GM23338 (cell line): ENCODE data around the gene CCDC71L. TPM values are rescaled to one million over a fixed set of nuclear protein-coding genes. Genes with fewer than 3 reads are reported as not detected.

ENCODE experiments used
- ATAC-seq: fragments of 200-7000 bp; cut with Tn5 transposase; 3 replicates; pipeline ENCODE4 v1.9.1; 2020
- DNase-seq: peaks from one replicate; pipeline ENCODE4 v3.0.0-alpha.2; 2015; ENCODE audit warnings: low spot score
- H2AFZ ChIP-seq: fragments of 200-600 bp; sonication (generic); 2 replicates; pipeline ENCODE4 v1.8.0; 2016; ENCODE audit warnings: antibody characterized with exemption, mild to moderate bottlenecking, moderate library complexity
- H3F3A ChIP-seq: fragments of 200-600 bp; sonication (generic); replicated peaks from 2 replicates; pipeline ENCODE4 v1.8.0; 2017; ENCODE audit warnings: antibody characterized with exemption, mixed run types, low read depth
- H3K27ac ChIP-seq: fragments of 200-600 bp; sonication (generic); 2 replicates; pipeline ENCODE4 v1.6.1; 2016; ENCODE audit warnings: low read depth
- H3K27me3 ChIP-seq: fragments of 200-600 bp; sonication (generic); 2 replicates; pipeline ENCODE4 v1.8.0; 2016; ENCODE audit warnings: mild to moderate bottlenecking, mixed run types, moderate library complexity; ENCODE audit not compliant: insufficient read depth
- H3K36me3 ChIP-seq: fragments of 200-600 bp; sonication (generic); 2 replicates; pipeline ENCODE4 v1.8.0; 2016; ENCODE audit warnings: mild to moderate bottlenecking; ENCODE audit not compliant: insufficient read depth
- H3K4me1 ChIP-seq: fragments of 200-600 bp; sonication (generic); 2 replicates; pipeline ENCODE4 v1.8.0; 2016; ENCODE audit warnings: mild to moderate bottlenecking, moderate library complexity; ENCODE audit not compliant: insufficient read depth
- H3K4me2 ChIP-seq: fragments of 200-600 bp; sonication (generic); 2 replicates; pipeline ENCODE4 v1.7.1; 2017; ENCODE audit warnings: mixed run types
- H3K4me3 ChIP-seq: fragments of 200-600 bp; sonication (generic); 2 replicates; pipeline ENCODE4 v1.6.1; 2016; ENCODE audit warnings: mixed run types
- H3K79me2 ChIP-seq: fragments of 200-600 bp; sonication (generic); replicated peaks from 2 replicates; pipeline ENCODE4 v1.8.0; 2017; ENCODE audit warnings: mild to moderate bottlenecking; ENCODE audit not compliant: insufficient read depth
- H3K9me2 ChIP-seq: fragments of 200-600 bp; sonication (generic); 2 replicates; pipeline ENCODE4 v1.8.0; 2017; ENCODE audit not compliant: insufficient read depth
- H4K20me1 ChIP-seq: fragments of 200-600 bp; sonication (generic); replicated peaks from 2 replicates; pipeline ENCODE4 v1.8.0; 2017; ENCODE audit warnings: mild to moderate bottlenecking; ENCODE audit not compliant: insufficient read depth
- H3K27ac Mint-ChIP-seq: 2 replicates; pipeline ENCODE4 v1.8.0; 2020; ENCODE audit warnings: inconsistent platforms, mild to moderate bottlenecking, moderate library complexity, mixed read lengths
- H3K27me3 Mint-ChIP-seq: 3 replicates; pipeline ENCODE4 v1.8.0; 2022; ENCODE audit warnings: low read depth, mild to moderate bottlenecking, moderate library complexity, mixed read lengths, inconsistent platforms; ENCODE audit not compliant: insufficient read depth, poor library complexity
- H3K36me3 Mint-ChIP-seq: 3 replicates; pipeline ENCODE4 v1.8.0; 2021; ENCODE audit warnings: low read depth, mild to moderate bottlenecking, inconsistent platforms, moderate library complexity, mixed read lengths
- H3K4me1 Mint-ChIP-seq: 3 replicates; pipeline ENCODE4 v1.8.0; 2020; ENCODE audit warnings: mild to moderate bottlenecking, inconsistent platforms, mixed read lengths
- H3K4me3 Mint-ChIP-seq: 3 replicates; pipeline ENCODE4 v1.8.0; 2021; ENCODE audit warnings: moderate library complexity, mild to moderate bottlenecking, inconsistent platforms, mixed read lengths
- H3K9me3 Mint-ChIP-seq: 3 replicates; pipeline ENCODE4 v1.8.0; 2020; ENCODE audit warnings: moderate library complexity, mild to moderate bottlenecking, inconsistent platforms, mixed read lengths
- CREB1 ChIP-seq: fragments of 250-450 bp; sonication (Bioruptor Pico); IDR thresholded peaks from 2 replicates; pipeline ENCODE4 v1.5.0; 2020; ENCODE audit warnings: low read depth, mild to moderate bottlenecking, moderate library complexity
- ETS1 ChIP-seq: IDR thresholded peaks from 2 replicates; pipeline ENCODE4 v1.6.1; 2016; ENCODE audit warnings: antibody characterized with exemption
- EZH2 ChIP-seq: fragments of 200-600 bp; sonication (generic); IDR thresholded peaks from one replicate; pipeline ENCODE4 v1.8.0; 2017; ENCODE audit warnings: antibody characterized with exemption, mild to moderate bottlenecking, low read depth; ENCODE audit not compliant: unreplicated experiment
- EZH2phosphoT487 ChIP-seq: fragments of 200-600 bp; sonication (generic); IDR thresholded peaks from one replicate; pipeline ENCODE4 v1.8.1; 2018; ENCODE audit warnings: antibody characterized with exemption; ENCODE audit not compliant: unreplicated experiment
- JUNB ChIP-seq: IDR thresholded peaks from one replicate; pipeline ENCODE4 v1.6.1; 2016; ENCODE audit warnings: antibody characterized with exemption; ENCODE audit not compliant: unreplicated experiment
- NANOG ChIP-seq: IDR thresholded peaks from 2 replicates; pipeline ENCODE4 v1.6.1; 2016; ENCODE audit warnings: antibody characterized with exemption, borderline replicate concordance
- POLR2AphosphoS5 ChIP-seq: IDR thresholded peaks from 2 replicates; pipeline ENCODE4 v1.6.1; 2016; ENCODE audit warnings: antibody characterized with exemption, low read depth
- ZNF114 ChIP-seq: fragments of 250-450 bp; sonication (Bioruptor Pico); IDR thresholded peaks from 2 replicates; pipeline ENCODE4 v1.5.0; 2020; ENCODE audit warnings: mild to moderate bottlenecking, moderate library complexity
- ZNF331 ChIP-seq: fragments of 250-450 bp; sonication (Bioruptor Pico); IDR thresholded peaks from 2 replicates; pipeline ENCODE4 v1.5.0; 2020; ENCODE audit warnings: low read depth, mild to moderate bottlenecking, moderate library complexity
- polyA plus RNA-seq: library from polyadenylated mRNA; unstranded; fragments of >200 nt; fragmentation: Nextera tagmentation; extraction: Ambion mirVana; gene quantifications from 2 replicates; pipeline ENCODE4 v1.2.1, GENCODE V29; 2016
- total RNA-seq: library from RNA; depleted of rRNA; stranded (reverse); fragments of >200 nt; shearing (Covaris generic); gene quantifications from 2 replicates; pipeline ENCODE4 v1.2.3, GENCODE V29; 2014
- TF ChIP-seq, protein P1 (sequence below): fragments of 250-450 bp; sonication (Bioruptor Pico); IDR thresholded peaks from 2 replicates; pipeline ENCODE4 v1.5.0; 2020; ENCODE audit warnings: mild to moderate bottlenecking, moderate library complexity

The CCDC71L gene
- total and polyA plus RNA-seq, 2 experiments from 2014 or later = 8.4 to 32.3 TPM

- Mint-ChIP-seq H3K9me3 (peaks cover 16% of the 10 kb centered on the region), H3K36me3 (0 out of 3 replicates have a peak, but pooled peaks cover 3% of the 10 kb centered on the region), H3K27ac (no peak overlapping the region), H3K4me3 (no peak overlapping the region), H3K4me1 (no peaks in the 10 kb centered on the region), H3K27me3 (no peaks in the 10 kb centered on the region)
- H3K4me1 ChIP-seq = no peaks in the 10 kb centered on the region
- H2AFZ ChIP-seq = no peak overlapping the region
- H3K4me2 ChIP-seq = no peak overlapping the region
- no peaks in the 10 kb centered on the region for H4K20me1 ChIP-seq
- no peak for DNase-seq
- H3K9me2 ChIP-seq = no peaks in the 10 kb centered on the region
- no peak overlapping the region for H3K4me3 ChIP-seq
- no peaks in the 10 kb centered on the region for H3F3A ChIP-seq
- TF ChIP-seq ETS1 (no peak), JUNB (no peak), EZH2phosphoT487 (no peak)
- no peaks in the 10 kb centered on the region for H3K79me2 ChIP-seq
- no peaks in the 10 kb centered on the region for H3K27me3 ChIP-seq
- no peaks in the 10 kb centered on the region for H3K36me3 ChIP-seq
- H3K27ac ChIP-seq = no peak overlapping the region
- ATAC-seq = no peak
Observed at GRCh38 chr7:106693677-106694353, 32.9 kb upstream of the CCDC71L start.

GRCh38 chr7:106692450-106693051 is 31.6 kb upstream of the CCDC71L start:
- Mint-ChIP-seq H3K27me3 (no peaks in the 10 kb centered on the region), H3K4me3 (no peak overlapping the region), H3K36me3 (0 out of 3 replicates have a peak, but pooled peaks cover 3% of the 10 kb centered on the region), H3K27ac (no peak overlapping the region), H3K4me1 (no peaks in the 10 kb centered on the region; the same call in 2 of the 3 replicates), H3K9me3 (peaks cover 19% of the 10 kb centered on the region)
- H2AFZ ChIP-seq = no peak overlapping the region
- H3K27ac ChIP-seq = no peak overlapping the region
- no peaks in the 10 kb centered on the region for H3K79me2 ChIP-seq
- no peaks in the 10 kb centered on the region for H3K27me3 ChIP-seq
- no peaks in the 10 kb centered on the region for H4K20me1 ChIP-seq
- no peak for ATAC-seq
- H3F3A ChIP-seq = no peaks in the 10 kb centered on the region
- H3K36me3 ChIP-seq = no peaks in the 10 kb centered on the region
- no peak for DNase-seq
- no peak overlapping the region for H3K4me3 ChIP-seq
- H3K9me2 ChIP-seq = no peaks in the 10 kb centered on the region
- no peak overlapping the region for H3K4me2 ChIP-seq
- H3K4me1 ChIP-seq = no peaks in the 10 kb centered on the region
- TF ChIP-seq POLR2AphosphoS5 (no peak), EZH2 (no peak), NANOG (no peak), CREB1 (CRISPR knock-in tag) (no peak), ZNF331 (CRISPR knock-in tag) (no peak), ZNF114 (CRISPR knock-in tag) (no peak), EZH2phosphoT487 (no peak), JUNB (no peak), ETS1 (no peak)
- TF ChIP-seq, protein P1, sequence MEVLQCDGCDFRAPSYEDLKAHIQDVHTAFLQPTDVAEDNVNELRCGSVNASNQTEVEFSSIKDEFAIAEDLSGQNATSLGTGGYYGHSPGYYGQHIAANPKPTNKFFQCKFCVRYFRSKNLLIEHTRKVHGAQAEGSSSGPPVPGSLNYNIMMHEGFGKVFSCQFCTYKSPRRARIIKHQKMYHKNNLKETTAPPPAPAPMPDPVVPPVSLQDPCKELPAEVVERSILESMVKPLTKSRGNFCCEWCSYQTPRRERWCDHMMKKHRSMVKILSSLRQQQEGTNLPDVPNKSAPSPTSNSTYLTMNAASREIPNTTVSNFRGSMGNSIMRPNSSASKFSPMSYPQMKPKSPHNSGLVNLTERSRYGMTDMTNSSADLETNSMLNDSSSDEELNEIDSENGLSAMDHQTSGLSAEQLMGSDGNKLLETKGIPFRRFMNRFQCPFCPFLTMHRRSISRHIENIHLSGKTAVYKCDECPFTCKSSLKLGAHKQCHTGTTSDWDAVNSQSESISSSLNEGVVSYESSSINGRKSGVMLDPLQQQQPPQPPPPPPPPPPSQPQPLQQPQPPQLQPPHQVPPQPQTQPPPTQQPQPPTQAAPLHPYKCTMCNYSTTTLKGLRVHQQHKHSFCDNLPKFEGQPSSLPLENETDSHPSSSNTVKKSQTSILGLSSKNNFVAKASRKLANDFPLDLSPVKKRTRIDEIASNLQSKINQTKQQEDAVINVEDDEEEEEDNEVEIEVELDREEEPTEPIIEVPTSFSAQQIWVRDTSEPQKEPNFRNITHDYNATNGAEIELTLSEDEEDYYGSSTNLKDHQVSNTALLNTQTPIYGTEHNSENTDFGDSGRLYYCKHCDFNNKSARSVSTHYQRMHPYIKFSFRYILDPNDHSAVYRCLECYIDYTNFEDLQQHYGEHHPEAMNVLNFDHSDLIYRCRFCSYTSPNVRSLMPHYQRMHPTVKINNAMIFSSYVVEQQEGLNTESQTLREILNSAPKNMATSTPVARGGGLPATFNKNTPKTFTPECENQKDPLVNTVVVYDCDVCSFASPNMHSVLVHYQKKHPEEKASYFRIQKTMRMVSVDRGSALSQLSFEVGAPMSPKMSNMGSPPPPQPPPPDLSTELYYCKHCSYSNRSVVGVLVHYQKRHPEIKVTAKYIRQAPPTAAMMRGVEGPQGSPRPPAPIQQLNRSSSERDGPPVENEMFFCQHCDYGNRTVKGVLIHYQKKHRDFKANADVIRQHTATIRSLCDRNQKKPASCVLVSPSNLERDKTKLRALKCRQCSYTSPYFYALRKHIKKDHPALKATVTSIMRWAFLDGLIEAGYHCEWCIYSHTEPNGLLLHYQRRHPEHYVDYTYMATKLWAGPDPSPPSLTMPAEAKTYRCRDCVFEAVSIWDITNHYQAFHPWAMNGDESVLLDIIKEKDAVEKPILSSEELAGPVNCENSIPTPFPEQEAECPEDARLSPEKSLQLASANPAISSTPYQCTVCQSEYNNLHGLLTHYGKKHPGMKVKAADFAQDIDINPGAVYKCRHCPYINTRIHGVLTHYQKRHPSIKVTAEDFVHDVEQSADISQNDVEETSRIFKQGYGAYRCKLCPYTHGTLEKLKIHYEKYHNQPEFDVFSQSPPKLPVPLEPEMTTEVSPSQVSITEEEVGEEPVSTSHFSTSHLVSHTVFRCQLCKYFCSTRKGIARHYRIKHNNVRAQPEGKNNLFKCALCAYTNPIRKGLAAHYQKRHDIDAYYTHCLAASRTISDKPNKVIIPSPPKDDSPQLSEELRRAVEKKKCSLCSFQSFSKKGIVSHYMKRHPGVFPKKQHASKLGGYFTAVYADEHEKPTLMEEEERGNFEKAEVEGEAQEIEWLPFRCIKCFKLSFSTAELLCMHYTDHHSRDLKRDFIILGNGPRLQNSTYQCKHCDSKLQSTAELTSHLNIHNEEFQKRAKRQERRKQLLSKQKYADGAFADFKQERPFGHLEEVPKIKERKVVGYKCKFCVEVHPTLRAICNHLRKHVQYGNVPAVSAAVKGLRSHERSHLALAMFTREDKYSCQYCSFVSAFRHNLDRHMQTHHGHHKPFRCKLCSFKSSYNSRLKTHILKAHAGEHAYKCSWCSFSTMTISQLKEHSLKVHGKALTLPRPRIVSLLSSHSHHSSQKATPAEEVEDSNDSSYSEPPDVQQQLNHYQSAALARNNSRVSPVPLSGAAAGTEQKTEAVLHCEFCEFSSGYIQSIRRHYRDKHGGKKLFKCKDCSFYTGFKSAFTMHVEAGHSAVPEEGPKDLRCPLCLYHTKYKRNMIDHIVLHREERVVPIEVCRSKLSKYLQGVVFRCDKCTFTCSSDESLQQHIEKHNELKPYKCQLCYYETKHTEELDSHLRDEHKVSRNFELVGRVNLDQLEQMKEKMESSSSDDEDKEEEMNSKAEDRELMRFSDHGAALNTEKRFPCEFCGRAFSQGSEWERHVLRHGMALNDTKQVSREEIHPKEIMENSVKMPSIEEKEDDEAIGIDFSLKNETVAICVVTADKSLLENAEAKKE (CRISPR knock-in tag) = no peak
